HL-60 (cell line): Measurements from ENCODE around the gene RAB1B.

Experiments used
- DNase-seq, 2 experiments: peaks; one replicate each; pipeline ENCODE4 v3.0.0-alpha.2; 2010 to 2020; ENCODE audit warnings: low read depth in 1 of 2, low spot score in 1 of 2
- H3K27ac ChIP-seq: fragments of 250-450 bp; sonication (Bioruptor Pico); replicated peaks from 2 replicates; pipeline ENCODE4 v1.5.1; 2020; ENCODE audit warnings: mild to moderate bottlenecking, moderate library complexity
- H3K27me3 ChIP-seq: fragments of 250-450 bp; sonication (Bioruptor Pico); 2 replicates; pipeline ENCODE4 v1.5.1; 2021; ENCODE audit warnings: mild to moderate bottlenecking, moderate library complexity; ENCODE audit not compliant: insufficient read depth, poor library complexity, severe bottlenecking
- H3K4me3 ChIP-seq: replicated peaks from 2 replicates; pipeline ENCODE4 v1.5.1; 2011; ENCODE audit warnings: mild to moderate bottlenecking, control low read depth, low read length; ENCODE audit not compliant: insufficient read depth
- CTCF ChIP-seq: IDR thresholded peaks from one replicate; pipeline ENCODE4 v1.5.1; 2011; ENCODE audit warnings: low read length, control low read depth, inconsistent platforms; ENCODE audit not compliant: insufficient read depth
- GABPA ChIP-seq: IDR thresholded peaks from 2 replicates; pipeline ENCODE4 v1.6.1; 2012; ENCODE audit warnings: low read depth
- POLR2AphosphoS5 ChIP-seq: IDR thresholded peaks from 2 replicates; pipeline ENCODE4 v1.6.1; 2012; ENCODE audit warnings: low read depth
- REST ChIP-seq: IDR thresholded peaks from 2 replicates; pipeline ENCODE4 v1.6.1; 2012; ENCODE audit warnings: low read depth; ENCODE audit not compliant: insufficient replicate concordance
- SPI1 ChIP-seq: IDR thresholded peaks from 2 replicates; pipeline ENCODE4 v1.6.1; 2012; ENCODE audit warnings: low read depth, mild to moderate bottlenecking, borderline replicate concordance

The RAB1B gene

GRCh38 chr11:66264914-66265313, 3.5 kb upstream of the RAB1B start:
- Histone ChIP-seq H3K27ac (no peak overlapping the region), H3K27me3 (no peaks in the 10 kb centered on the region), H3K4me3 (no peak overlapping the region)
- TF ChIP-seq CTCF: no peak
- no peak for TF ChIP-seq GABPA
- no peak for TF ChIP-seq REST
- TF ChIP-seq SPI1: no peak
- no peak for TF ChIP-seq POLR2AphosphoS5
- peak in 1 of 2 experiments; percentile 18 for DNase-seq

- H3K4me3 ChIP-seq: no peak overlapping the region
- no peak overlapping the region for H3K27ac ChIP-seq
- DNase-seq: no peak
- TF ChIP-seq POLR2AphosphoS5 (no peak), GABPA (no peak), SPI1 (no peak), REST (no peak), CTCF (no peak)
- H3K27me3 ChIP-seq: no peaks in the 10 kb centered on the region
Measured at GRCh38 chr11:66265531-66266377, 2.7 kb upstream of the RAB1B start.

- Histone ChIP-seq H3K4me3 (no peak overlapping the region), H3K27ac (no peak overlapping the region; the same call in 1 of the 2 replicates), H3K27me3 (no peaks in the 10 kb centered on the region)
- DNase-seq: no peak
- TF ChIP-seq GABPA: no peak
- no peak for TF ChIP-seq REST
- TF ChIP-seq SPI1: no peak
- no peak for TF ChIP-seq CTCF
- no peak for TF ChIP-seq POLR2AphosphoS5
Measured at GRCh38 chr11:66266378-66267038, 1.9 kb upstream of the RAB1B start.
